Tibial artery (tissue), 4 donors: ENCODE measurements around the gene OR10G3.
"Not testable (repeated sequence)": the region's sequence is repeated elsewhere in the genome, so short reads cannot be mapped to it uniquely, and the experiment has no call there.

Experiments
- DNase-seq, 2 donors: peaks; one replicate each; pipeline ENCODE4 v3.0.0-alpha.2; 2019
- H3K27ac ChIP-seq, 2 donors: fragments of 200-600 bp; sonication (generic) in 1 of 2; 1 replicate in 1 of 2; 2 replicates in 1 of 2; pipeline ENCODE4 v1.5.1; 2018 to 2019; ENCODE audit warnings: mild to moderate bottlenecking in 1 of 2
- H3K27me3 ChIP-seq, 2 donors: fragments of 200-600 bp; sonication (generic) in 1 of 2; one replicate each; pipeline versions ENCODE4 v1.5.1 to v1.6.0; 2016 to 2019
- H3K36me3 ChIP-seq, 3 donors: fragments of 200-600 bp; sonication (generic) in 2 of 3; one replicate each; pipeline ENCODE4 v1.5.1; 2016 to 2019; ENCODE audit warnings: mild to moderate bottlenecking in 2 of 3
- H3K4me1 ChIP-seq, 4 donors: fragments of 200-600 bp; sonication (generic) in 2 of 4; 1 replicate in 3 of 4; 2 replicates in 1 of 4; pipeline ENCODE4 v1.5.1; 2016 to 2019
- H3K4me3 ChIP-seq, 2 donors: fragments of 200-600 bp; sonication (generic) in 1 of 2; 1 replicate in 1 of 2; 2 replicates in 1 of 2; pipeline ENCODE4 v1.5.1; 2018 to 2019; ENCODE audit warnings: mild to moderate bottlenecking in 2 of 2
- H3K9me3 ChIP-seq, 3 donors: fragments of 200-600 bp; sonication (generic) in 1 of 3; one replicate each; pipeline ENCODE4 v1.5.1; 2016 to 2019
- CTCF ChIP-seq, 2 experiments: fragments of 200-600 bp in 1 of 2; fragments of 450-650 bp in 1 of 2; IDR thresholded peaks; one replicate each; pipeline ENCODE4 v1.5.1; 2017 to 2019; ENCODE audit warnings: antibody characterized with exemption in 2 of 2, mild to moderate bottlenecking in 1 of 2, moderate library complexity in 1 of 2
- intact Hi-C: fragments of 100-400 bp; cut with DNase I; formaldehyde crosslinking; loops from one replicate; pipeline ENCODE4 v1.15.0; 2023; ENCODE audit warnings: low total_unique reads

The OR10G3 gene

GRCh38 chr14:21579976-21580375 is at the start of gene OR10G3:
Gene OR10G3, minus strand, starts transcription at chr14:21580076. Its CDS starts 9,332 bp downstream, at chr14:21570744.
- DNase-seq: no peak
- peaks cover 0 to 4% of the 10 kb centered on the region in 2 donors for H3K27me3 ChIP-seq
- H3K4me3 ChIP-seq: no peak within 1 kb of the TSS
- intact Hi-C loops: no loop called here
- no peaks in the 10 kb centered on the region for H3K9me3 ChIP-seq
- H3K27ac ChIP-seq: no peak within 1 kb of the TSS
- H3K4me1 ChIP-seq: no peaks in the 10 kb centered on the region
- no peak for TF ChIP-seq CTCF (IDR thresholded peaks at IDR 0.05)
- H3K36me3 ChIP-seq: no peaks in the 10 kb centered on the region

GRCh38 chr14:21626491-21627230 is 46.8 kb upstream of the OR10G3 start:
- H3K27ac ChIP-seq: no peak overlapping the region
- no peak for TF ChIP-seq CTCF (IDR thresholded peaks at IDR 0.05)
- no peaks in the 10 kb centered on the region for H3K4me1 ChIP-seq
- no peak overlapping the region for H3K4me3 ChIP-seq
- no peaks in the 10 kb centered on the region for H3K36me3 ChIP-seq
- no peaks in the 10 kb centered on the region for H3K9me3 ChIP-seq
- intact Hi-C loops: no loop called here
- no peak for DNase-seq
- no peaks in the 10 kb centered on the region for H3K27me3 ChIP-seq

GRCh38 chr14:21617614-21618013 is 37.7 kb upstream of the OR10G3 start:
- H3K9me3 ChIP-seq: no peaks in the 10 kb centered on the region
- intact Hi-C loops: no loop called here
- no peak for DNase-seq
- H3K4me3 ChIP-seq: no peak overlapping the region
- H3K4me1 ChIP-seq: no peaks in the 10 kb centered on the region
- H3K27me3 ChIP-seq: no peaks in the 10 kb centered on the region
- TF ChIP-seq CTCF (IDR thresholded peaks at IDR 0.05): no peak
- H3K36me3 ChIP-seq: no peaks in the 10 kb centered on the region
- H3K27ac ChIP-seq: no peak overlapping the region

GRCh38 chr14:21614240-21614639 is 34.4 kb upstream of the OR10G3 start:
- H3K27me3 ChIP-seq: no peaks in the 10 kb centered on the region
- no peak overlapping the region for H3K4me3 ChIP-seq
- DNase-seq: no peak
- H3K4me1 ChIP-seq: no peaks in the 10 kb centered on the region
- no peaks in the 10 kb centered on the region for H3K9me3 ChIP-seq
- intact Hi-C loops: no loop called here
- H3K36me3 ChIP-seq: no peaks in the 10 kb centered on the region
- no peak overlapping the region for H3K27ac ChIP-seq
- no peak for TF ChIP-seq CTCF (IDR thresholded peaks at IDR 0.05)

- no peaks in the 10 kb centered on the region for H3K27me3 ChIP-seq
- no peak overlapping the region for H3K4me3 ChIP-seq
- no peaks in the 10 kb centered on the region for H3K4me1 ChIP-seq
- no peak for DNase-seq
- no peaks in the 10 kb centered on the region for H3K36me3 ChIP-seq
- TF ChIP-seq CTCF (IDR thresholded peaks at IDR 0.05): no peak
- H3K9me3 ChIP-seq: no peaks in the 10 kb centered on the region
- intact Hi-C loops: no loop called here
- H3K27ac ChIP-seq: no peak overlapping the region
These were observed 32.4 kb upstream of the OR10G3 start for GRCh38 chr14:21612324-21612723.

GRCh38 chr14:21602181-21602580 is 22.3 kb upstream of the OR10G3 start:
- H3K27me3 ChIP-seq, H3K36me3 ChIP-seq, intact Hi-C loops, H3K4me1 ChIP-seq, H3K4me3 ChIP-seq, H3K27ac ChIP-seq, DNase-seq, H3K9me3 ChIP-seq: not testable (repeated sequence)
